GM19099 (cell line): ENCODE data around the gene ANGPTL3.

Experiments used
- POLR2A ChIP-seq: IDR thresholded peaks from 3 replicates; pipeline ENCODE4 v1.6.1; 2011; ENCODE audit warnings: low read depth; ENCODE audit not compliant: insufficient read length; ENCODE audit errors: extremely low read depth

ANGPTL3 gene, protein sequence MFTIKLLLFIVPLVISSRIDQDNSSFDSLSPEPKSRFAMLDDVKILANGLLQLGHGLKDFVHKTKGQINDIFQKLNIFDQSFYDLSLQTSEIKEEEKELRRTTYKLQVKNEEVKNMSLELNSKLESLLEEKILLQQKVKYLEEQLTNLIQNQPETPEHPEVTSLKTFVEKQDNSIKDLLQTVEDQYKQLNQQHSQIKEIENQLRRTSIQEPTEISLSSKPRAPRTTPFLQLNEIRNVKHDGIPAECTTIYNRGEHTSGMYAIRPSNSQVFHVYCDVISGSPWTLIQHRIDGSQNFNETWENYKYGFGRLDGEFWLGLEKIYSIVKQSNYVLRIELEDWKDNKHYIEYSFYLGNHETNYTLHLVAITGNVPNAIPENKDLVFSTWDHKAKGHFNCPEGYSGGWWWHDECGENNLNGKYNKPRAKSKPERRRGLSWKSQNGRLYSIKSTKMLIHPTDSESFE

GRCh38 chr1:62597281-62597680 lies at the start of gene ANGPTL3:
ANGPTL3 (plus strand) TSS chr1:62597520; CDS start chr1:62597567, 47 bp downstream.
- no peak for TF ChIP-seq POLR2A

- TF ChIP-seq POLR2A: no peak
Observed at GRCh38 chr1:62561306-62561705, 36.0 kb upstream of the ANGPTL3 start.

DNA sequence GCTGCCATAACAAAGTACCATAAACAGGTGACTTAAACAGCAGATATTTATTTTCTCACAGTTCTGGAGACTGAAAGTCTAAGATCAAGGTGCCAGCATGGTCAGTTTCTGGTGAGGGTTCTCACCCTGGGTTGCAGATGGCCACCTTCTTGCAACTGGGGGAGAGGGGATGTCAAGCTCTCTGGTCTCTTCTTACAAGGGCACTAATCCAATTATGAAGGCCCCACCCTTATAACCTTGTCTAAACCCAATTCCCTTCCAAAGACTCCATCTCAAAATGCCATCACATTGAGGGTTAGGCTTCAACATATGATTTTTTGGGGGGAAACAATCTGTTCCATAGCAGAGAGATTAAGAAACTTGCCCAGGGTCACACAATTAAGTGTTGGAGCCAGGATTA lies 24.8 kb upstream of the ANGPTL3 start:
- no peak for TF ChIP-seq POLR2A

DNA sequence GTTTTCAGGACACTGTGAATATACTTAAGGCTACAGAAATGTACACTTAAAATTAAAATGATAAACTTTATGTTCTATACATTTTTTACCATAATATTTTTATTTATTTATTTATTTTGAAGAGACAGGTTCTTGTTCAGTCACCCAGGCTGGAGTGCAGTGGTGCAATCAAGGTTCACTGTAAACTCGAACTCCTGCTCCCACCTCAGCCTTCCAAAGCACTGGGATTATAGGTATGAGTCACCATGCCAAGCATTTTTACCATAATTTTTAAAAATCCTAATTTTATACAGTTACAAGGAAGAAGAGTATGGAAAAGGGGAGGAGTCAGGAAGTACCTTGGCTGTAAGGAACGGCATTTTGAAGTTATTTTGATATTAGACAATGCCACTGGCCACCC lies 23.6 kb upstream of the ANGPTL3 start:
- TF ChIP-seq POLR2A: no peak

GRCh38 chr1:62585469-62586155 lies 11.7 kb upstream of the ANGPTL3 start:
- TF ChIP-seq POLR2A: no peak

DNA sequence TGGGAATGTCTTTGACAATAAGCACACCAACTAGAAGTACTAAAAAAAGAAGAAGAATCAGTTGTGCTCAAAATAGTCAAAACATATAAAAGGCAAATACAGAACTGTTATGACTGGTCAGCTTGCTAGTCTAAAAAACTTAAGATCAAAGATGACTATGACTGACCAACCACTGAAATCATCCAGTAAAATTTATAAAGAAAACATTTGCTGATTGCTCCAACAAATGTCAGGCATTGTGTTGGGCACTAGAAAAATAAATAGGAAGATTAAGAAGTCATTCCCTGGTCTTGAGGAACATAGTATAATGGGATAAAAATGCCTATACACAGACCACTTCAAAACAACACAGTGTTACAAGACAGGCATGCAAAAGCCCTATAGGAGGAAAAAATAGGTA lies 9.3 kb upstream of the ANGPTL3 start:
- TF ChIP-seq POLR2A: no peak

DNA sequence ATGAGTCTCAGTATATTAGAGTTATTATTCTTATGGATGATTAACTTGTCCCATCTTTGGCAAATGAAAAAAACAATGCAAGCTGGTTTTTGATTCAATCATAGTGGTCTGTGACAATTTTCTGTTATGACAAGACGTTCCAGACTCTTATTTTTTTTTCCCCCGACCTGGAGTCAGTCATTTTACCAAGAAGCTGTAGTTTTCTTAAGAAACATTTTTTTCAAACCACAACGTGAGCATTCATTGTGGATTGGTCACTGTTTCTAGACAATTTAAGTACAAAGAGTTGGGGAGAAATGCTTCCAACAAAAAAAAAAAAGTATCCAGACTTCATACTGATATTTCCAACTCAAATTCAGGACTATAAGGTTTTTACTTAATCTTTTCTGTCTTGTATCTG lies 8.0 kb upstream of the ANGPTL3 start:
- no peak for TF ChIP-seq POLR2A

GRCh38 chr1:62590255-62590969 lies 6.9 kb upstream of the ANGPTL3 start:
- TF ChIP-seq POLR2A: no peak

GRCh38 chr1:62590970-62591368 lies 6.4 kb upstream of the ANGPTL3 start:
- no peak for TF ChIP-seq POLR2A

- TF ChIP-seq POLR2A: no peak
Observed at GRCh38 chr1:62593825-62594394, 3.4 kb upstream of the ANGPTL3 start.

GRCh38 chr1:62595647-62596046 lies 1.7 kb upstream of the ANGPTL3 start:
- TF ChIP-seq POLR2A: no peak

DNA sequence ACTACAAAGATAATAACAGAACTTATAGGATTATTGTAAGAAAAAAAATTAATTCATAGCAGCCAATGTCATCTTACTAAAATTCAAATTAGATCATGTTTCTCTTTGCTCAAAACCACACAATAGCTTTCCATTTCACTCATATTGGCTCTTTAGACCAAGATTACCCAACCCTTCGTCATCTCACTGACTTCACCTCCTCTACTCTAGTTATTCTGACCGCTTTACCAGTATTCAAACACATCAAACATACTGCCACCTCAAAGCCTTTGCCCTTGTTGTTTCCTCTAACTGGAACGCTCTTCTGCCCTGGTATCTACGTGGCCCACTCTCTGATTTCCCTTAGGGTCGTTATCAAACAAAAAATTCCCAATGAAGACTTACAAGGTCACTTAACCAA lies 1.7 kb downstream of the ANGPTL3 start:
- no peak for TF ChIP-seq POLR2A

DNA sequence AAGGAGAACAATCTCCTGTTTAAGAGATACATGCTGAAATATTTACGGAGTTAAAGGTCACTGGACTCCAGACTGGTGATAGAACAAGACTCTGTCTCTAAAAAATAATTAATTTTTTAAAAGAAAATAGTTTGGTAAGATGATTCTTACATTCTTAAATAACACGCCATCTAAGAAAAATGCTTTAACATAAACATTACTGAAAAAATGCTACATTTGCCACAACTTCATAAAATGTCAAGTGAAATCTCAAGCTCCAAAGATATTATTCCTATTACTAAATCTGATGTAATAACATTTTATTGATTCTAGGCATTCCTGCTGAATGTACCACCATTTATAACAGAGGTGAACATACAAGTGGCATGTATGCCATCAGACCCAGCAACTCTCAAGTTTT lies 4.1 kb downstream of the ANGPTL3 start:
- TF ChIP-seq POLR2A: no peak

DNA sequence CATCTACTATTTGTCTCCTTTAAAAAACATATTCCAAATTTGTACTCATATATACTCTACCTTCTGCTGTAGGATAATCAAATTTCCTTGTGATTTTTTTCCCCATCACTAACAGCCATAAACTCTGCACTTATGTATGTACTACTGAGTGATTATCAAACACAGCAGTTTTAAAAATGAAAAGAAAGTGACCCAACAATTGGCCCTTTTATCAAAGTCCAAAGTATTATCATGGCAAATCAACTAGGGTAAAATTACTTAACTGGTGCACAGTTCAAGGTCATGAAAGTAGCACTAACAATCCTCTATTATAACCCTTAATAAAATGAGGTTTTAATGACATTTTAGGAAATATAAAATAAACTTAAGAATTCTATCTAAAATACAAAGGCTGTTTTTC lies 11.6 kb downstream of the ANGPTL3 start:
- no peak for TF ChIP-seq POLR2A

- no peak for TF ChIP-seq POLR2A
Observed at GRCh38 chr1:62612770-62613169, 15.4 kb downstream of the ANGPTL3 start.
